HG02623 (cell line): ENCODE data around the gene ACE.

Source experiments
- ATAC-seq: cut with Tn5 transposase; IDR thresholded peaks from one replicate; pipeline ENCODE4 v1.9.1; 2021; ENCODE audit warnings: moderate library complexity; ENCODE audit not compliant: unreplicated experiment

Gene ACE

DNA sequence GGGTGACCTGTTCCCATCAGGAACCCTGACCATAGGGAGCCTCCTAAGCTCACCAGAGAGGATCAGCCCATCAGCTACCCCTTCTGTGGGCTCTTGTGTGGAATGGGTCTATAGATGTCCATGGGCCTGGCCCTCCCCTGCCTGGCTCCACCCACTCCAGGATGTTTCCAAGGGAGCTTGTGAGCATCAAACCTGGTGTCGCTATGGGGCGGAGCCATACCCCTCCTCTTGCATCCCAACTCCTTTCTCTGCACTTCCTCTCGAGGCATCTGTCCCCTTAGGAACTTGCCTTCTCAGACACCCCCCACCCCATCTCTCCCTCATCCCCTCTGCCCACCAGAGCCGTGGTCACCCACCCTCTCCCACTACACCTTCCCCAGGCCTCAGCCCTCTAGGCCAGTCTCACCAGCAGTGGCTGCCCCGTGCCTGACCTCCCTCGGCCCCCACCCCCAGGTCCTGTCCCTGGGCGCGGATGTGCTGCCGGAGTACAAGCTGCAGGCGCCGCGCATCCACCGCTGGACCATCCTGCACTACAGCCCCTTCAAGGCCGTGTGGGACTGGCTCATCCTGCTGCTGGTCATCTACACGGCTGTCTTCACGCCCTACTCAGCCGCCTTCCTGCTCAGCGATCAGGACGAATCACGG lies 56.7 kb downstream of the ACE start:
- no peak for ATAC-seq

DNA sequence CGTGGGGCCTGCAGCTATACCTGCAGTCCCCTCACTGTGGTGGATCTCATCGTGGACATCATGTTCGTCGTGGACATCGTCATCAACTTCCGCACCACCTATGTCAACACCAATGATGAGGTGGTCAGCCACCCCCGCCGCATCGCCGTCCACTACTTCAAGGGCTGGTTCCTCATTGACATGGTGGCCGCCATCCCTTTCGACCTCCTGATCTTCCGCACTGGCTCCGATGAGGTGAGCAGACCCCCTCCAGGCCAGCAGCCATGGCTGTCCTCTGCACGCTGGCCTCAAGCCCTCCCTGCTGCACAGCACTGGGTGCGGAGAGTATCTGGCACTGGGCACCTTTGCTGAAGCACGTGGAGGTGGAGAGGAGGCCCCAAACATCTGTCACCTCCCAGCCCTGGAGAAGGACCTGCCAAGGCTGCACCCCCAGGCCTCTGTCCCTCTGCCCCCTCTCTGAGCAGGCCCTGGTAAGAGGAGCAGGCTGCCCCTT lies 57.3 kb downstream of the ACE start:
- no peak for ATAC-seq

DNA sequence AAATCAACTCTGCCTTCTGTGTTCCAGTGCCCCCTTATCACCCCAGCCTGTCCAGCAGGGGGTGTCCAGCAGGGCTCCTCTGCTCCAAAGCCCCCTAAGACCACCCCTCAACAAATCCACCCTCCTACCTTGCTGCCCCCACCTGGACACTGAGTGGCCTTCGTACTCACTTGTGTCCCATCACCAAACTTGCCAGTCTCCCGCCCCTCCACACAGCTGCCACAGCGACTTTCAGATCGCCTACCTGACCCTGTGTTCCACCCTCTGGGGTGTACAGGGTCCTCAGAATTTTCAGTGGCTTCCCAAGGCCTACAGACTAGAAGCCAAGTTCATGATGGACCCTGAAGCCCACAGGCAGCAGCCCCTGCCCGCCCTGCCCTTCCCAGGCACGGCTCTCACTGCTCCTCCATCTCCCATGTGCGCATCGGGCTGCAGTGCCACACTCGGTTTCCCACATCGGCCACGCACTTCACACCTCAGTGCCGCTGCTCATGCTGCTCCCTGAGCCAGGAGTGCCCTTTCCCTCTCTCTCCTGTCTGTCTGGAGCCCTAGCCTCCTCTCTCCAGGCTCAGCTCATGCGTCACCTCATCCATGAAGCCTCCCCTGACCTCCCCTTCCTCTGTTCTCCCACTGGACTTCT lies 58.1 kb downstream of the ACE start:
- no peak for ATAC-seq

DNA sequence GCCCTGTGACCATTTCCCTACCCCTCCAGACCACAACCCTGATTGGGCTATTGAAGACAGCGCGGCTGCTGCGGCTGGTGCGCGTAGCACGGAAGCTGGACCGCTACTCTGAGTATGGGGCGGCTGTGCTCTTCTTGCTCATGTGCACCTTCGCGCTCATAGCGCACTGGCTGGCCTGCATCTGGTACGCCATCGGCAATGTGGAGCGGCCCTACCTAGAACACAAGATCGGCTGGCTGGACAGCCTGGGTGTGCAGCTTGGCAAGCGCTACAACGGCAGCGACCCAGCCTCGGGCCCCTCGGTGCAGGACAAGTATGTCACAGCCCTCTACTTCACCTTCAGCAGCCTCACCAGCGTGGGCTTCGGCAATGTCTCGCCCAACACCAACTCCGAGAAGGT lies 58.8 kb downstream of the ACE start:
- ATAC-seq: no peak

DNA sequence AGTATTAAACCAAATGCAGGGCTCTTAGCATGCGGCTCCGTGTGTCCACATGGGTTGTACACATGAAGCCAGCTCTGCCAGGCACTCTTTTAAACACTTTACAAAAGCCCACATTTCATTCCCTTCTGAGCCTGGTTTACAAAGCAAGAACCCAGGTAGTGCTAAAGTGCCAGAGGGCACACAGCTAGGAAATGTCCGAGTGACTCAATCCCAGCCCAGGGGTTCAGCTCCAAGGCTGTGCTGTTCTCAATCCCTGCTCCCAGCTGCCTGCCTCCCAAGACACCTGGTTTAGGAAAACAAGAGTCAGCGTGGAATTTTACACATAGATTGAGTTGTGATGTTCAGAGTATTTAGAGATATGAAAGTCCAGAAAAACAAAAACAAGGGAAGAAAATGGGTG lies 60.1 kb downstream of the ACE start:
- ATAC-seq: no peak

DNA sequence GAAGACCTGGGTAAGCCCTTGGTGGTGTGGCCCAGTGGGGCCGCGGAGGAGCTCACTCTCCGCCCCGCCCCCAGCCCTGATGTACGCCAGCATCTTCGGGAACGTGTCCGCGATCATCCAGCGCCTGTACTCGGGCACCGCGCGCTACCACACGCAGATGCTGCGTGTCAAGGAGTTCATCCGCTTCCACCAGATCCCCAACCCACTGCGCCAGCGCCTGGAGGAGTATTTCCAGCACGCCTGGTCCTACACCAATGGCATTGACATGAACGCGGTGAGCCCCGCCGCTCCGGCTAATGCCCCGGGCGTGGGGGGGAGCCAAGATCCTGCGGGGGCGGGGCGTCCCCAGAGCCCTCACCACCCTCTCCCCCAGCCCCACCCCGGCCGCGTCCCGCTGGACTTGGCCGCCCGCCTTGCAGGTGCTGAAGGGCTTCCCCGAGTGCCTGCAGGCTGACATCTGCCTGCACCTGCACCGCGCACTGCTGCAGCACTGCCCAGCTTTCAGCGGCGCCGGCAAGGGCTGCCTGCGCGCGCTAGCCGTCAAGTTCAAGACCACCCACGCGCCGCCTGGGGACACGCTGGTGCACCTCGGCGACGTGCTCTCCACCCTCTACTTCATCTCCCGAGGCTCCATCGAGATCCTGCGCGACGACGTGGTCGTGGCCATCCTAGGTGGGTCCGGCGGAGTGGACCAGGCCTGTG lies 61.3 kb downstream of the ACE start:
- ATAC-seq: no peak

DNA sequence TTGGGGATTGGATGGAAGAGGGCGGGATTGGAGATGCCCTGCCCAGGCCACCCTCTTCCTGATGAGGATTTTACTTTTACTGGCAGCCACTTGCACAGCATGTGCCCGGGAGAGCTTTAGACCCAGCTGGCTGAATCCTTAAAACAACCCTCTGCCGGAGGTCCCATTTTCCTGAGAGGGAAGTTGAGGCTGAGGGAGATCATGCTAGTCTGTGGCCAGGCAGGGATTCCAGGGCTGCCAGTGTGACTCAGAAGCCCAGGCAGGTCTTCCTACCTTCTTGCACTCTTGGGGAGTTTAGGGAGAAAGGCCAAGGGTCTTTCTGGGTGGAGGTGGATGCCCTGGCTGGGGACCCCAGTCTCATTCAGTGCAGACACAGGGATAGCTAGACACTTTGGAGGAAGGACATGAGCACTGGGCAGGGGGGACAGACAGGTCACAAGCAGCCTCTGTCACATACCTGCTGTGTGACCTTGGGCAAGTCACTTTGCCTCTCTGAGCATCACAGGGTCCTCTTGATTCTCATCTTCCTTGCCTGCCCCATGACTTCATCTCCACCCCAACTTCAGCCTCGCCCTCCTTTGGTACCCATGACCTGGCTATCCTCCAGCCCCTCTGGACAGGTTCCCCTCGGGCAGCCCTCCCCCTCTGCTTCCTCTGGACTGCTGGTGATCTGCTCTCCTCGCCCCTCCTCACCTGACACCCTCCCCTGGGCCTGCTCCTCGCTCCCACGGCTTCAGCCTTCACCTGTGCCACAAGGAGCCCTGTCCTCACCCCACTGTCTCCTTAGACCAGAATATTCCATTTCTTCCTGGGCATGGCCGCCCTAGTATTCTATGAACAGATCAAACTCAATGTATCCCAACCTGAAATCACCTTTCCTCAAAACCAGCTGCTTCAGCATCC lies 62.1 kb downstream of the ACE start:
- ATAC-seq: no peak

DNA sequence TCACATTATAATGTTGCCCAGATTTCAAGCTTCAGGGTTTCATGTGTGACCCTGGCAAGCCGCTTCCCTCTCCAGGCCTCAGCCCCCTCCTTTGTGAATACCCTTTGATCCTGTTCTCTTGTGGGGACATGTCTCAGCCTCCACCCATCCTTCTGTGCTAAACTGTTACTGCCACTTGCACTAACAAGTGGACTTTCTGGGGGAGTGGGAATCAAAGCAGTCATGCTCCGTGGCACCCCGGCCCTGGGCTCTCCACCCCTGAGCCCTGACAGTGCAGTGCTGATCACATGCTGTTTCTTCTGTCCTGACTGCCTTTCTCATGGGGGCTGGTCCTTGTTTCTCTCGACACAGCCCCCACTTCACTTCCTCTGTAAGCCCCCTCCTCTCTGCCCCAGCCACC lies 63.7 kb downstream of the ACE start:
- ATAC-seq: no peak

DNA sequence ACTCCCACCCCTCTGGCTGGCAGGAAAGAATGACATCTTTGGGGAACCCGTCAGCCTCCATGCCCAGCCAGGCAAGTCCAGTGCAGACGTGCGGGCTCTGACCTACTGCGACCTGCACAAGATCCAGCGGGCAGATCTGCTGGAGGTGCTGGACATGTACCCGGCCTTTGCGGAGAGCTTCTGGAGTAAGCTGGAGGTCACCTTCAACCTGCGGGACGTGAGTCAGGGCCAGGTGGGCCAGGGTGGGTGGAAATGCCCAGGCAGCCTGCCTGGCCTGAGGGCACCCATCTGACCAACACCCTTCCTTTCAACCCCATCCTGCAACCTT lies 65.3 kb downstream of the ACE start:
- ATAC-seq: no peak

DNA sequence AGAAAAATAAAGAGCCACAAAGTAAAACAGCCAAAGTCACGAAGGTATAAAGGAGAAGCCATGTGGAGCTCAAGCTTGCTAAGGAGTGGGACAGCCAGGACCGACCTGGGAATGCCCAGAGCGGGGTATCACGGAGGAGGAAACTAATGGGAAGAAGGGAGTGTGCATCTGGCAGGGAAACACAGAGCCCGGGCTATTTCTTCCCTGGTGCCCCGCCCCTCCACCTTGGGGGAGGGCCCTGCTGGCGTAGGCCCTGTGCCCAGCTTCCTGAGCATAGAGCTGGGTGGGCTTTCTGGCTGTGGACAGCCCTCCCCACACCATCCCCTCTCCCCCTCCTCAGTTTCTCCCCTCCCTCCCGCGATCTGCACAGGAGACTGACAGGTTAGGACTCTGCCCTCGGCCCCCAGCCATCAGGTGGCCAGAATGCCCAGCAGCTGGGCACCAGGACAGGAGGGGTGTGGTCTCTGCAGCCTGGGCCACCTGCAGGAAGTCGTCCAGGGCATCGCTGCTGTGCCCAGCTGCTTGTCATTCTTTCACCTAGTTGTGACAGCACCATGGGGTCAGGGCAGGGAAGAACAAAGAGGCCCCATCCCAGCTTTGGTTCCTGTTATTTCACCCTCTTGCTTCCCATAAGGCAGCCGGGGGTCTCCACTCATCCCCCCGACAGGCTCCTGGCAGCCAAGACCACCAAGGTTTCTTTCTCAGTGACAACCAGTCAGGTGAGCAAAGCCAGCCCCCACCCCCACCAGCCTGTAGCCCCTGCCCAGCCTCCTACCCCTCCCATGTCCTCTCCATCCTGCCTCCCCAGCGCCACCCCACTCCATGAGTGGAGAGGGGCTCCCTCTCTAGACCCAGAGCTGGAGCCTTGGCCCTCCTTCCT lies 66.3 kb downstream of the ACE start:
- no peak for ATAC-seq

DNA sequence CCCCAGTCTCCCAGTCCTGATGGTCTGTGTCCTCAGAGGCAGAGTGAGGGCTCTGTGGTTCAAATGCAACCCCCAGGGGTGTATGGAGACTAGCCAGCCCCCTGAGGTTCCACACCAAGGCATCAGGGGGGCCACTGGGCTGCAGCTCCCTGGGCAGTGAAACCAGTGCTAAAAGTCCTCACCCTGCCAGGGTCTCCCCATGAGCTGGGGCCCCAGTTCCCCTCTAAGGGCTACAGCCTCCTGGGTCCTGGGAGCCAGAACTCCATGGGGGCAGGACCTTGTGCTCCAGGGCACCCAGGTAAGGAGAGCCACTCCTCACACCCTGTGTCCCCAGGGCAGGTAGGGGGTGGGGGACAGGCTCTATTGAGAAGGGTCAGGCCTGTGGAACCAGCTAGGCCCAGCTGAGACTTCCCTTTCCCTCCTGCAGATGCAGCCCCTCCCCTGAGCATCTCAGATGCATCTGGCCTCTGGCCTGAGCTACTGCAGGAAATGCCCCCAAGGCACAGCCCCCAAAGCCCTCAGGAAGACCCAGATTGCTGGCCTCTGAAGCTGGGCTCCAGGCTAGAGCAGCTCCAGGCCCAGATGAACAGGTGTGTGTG lies 67.1 kb downstream of the ACE start:
- ATAC-seq: no peak

DNA sequence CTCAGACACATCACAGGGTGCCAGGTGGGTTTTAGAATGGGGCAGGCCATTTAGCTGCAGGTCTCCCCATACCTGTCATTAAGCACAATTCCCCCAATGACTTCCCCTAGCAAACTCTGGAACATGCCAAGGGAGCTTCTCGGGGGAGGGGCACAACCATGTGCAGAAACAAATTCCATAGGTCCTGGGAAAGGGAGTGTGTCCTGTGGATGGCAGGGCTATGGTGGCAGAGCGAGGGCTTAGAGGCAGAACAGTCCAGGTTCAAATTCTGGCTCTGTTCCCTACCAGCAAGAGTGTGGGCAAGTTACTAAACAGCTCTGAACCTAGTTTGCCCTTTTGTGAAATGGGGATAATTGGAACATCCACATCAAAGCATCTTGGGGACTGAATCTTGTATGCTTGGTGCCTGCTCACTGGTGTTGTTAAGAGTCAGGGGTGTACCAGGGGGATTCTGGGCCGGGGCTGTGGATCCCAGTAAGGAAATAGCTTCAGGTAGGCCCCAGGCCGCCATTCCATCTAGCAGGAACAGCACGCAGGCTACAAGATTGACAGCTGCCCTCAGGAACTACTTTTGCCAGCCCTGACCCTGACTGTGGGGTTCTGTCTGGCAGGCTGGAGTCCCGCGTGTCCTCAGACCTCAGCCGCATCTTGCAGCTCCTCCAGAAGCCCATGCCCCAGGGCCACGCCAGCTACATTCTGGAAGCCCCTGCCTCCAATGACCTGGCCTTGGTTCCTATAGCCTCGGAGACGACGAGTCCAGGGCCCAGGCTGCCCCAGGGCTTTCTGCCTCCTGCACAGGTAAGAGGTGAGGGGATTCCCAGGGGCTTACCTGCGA lies 67.8 kb downstream of the ACE start:
- no peak for ATAC-seq

DNA sequence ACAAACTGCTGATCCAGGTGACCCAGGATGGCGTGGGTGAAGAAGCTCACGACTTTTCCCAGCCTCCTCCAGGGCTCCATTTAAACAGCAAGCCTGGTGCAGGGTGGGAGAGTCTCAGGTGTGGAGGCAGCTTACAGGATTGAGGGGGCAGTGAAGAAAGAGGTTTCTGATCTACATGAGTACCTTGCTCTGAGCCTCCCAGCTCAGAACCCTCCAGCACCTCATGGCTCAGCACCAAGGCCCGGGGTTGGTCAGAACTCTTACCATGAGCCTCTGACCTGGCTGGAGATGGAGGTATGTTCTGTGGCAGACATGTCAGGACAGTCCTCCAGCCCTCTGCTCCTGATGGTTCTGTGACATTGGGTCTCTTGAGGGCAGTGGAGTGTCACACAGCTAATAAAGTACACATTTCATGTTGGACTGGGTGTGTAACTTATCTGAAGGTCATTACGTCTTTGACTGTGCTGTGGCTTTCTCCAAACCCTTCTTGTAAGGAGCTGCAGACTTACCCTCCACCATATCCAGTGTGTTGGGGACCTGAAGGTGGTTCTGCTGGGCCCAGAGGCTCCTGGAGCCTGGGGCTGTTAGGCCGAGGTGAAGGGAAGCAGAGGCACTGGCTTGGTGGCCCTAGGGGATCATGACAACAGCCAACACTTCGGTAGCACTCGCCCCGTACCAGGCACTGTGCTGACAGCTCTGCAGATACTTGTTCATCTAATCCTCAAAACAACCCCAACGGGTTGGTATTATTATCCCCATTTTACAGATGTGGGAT lies 69.6 kb downstream of the ACE start:
- ATAC-seq: no peak

DNA sequence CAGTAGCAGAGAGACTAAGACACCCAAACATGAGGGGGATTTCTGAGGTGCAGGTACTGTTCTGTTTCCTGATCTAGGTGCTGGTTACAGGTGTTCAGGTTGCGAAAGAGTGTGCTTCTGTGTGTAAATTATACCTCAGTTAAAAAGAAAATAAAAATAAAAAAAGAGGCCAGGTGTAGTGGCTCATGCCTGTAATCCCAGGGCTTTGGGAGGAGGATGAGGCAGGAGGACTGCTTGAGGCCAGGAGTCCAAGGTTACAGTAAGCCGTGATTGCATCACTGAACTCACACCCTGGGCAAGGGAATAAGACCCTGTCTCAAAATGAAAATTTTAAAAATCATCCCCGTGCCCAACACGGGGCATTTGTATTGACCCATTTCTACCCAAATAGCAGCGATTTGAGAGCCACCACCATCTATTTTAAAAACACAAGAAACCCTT lies 70.2 kb downstream of the ACE start:
- no peak for ATAC-seq
